OCI-LY7 (cell line): ENCODE data around the gene ROR2.

Experiments used
- EZH2phosphoT487 ChIP-seq: fragments of 200-600 bp; sonication (generic); IDR thresholded peaks from 2 replicates; pipeline ENCODE4 v1.6.1; 2018; ENCODE audit warnings: low read depth, borderline replicate concordance, mild to moderate bottlenecking, mixed run types, antibody characterized with exemption, low read length, moderate library complexity, mixed read lengths
- TF ChIP-seq, protein P1 (sequence below): fragments of 200-600 bp; sonication (generic); conservative IDR thresholded peaks from 2 replicates; pipeline ENCODE4 v1.5.1; 2014; ENCODE audit warnings: mild to moderate bottlenecking, antibody characterized with exemption, low read length, moderate library complexity, mixed read lengths

DNA sequence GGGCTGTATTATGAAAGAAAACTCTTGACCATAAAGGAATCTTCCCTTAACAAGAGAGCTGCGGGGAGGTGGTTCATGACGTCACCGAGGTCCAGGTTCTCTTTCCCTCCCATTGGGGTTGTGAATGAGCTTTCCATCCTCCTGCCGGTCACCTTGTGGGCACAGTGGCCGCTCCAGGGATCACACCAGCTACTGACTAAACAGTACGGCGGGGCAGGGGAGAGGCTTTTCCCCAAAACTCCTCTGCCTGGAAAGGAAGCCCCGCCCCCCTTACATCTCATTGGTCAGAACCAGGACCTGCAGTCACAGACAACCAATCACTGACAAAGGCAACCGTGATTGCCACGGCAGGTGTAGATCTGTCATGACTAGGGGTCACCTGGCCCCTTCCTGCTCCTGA, 35.6 kb downstream of the ROR2 start:
- no peak for TF ChIP-seq EZH2phosphoT487
- TF ChIP-seq, protein P1, sequence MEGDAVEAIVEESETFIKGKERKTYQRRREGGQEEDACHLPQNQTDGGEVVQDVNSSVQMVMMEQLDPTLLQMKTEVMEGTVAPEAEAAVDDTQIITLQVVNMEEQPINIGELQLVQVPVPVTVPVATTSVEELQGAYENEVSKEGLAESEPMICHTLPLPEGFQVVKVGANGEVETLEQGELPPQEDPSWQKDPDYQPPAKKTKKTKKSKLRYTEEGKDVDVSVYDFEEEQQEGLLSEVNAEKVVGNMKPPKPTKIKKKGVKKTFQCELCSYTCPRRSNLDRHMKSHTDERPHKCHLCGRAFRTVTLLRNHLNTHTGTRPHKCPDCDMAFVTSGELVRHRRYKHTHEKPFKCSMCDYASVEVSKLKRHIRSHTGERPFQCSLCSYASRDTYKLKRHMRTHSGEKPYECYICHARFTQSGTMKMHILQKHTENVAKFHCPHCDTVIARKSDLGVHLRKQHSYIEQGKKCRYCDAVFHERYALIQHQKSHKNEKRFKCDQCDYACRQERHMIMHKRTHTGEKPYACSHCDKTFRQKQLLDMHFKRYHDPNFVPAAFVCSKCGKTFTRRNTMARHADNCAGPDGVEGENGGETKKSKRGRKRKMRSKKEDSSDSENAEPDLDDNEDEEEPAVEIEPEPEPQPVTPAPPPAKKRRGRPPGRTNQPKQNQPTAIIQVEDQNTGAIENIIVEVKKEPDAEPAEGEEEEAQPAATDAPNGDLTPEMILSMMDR = no peak
